ENCODE data around the gene FGF12. TPM values are rescaled to one million over a fixed set of nuclear protein-coding genes. Genes with fewer than 3 reads are reported as not detected.
A peak's percentile ranks its signal among the peaks of the same experiment; 100 is the strongest.
"Not testable (repeated sequence)": the region's sequence is repeated elsewhere in the genome, so short reads cannot be mapped to it uniquely, and the experiment has no call there.

Gene FGF12
- total RNA-seq, 3 donors from 2014 or later: 0.44 to 2.1 (median 0.66) TPM

- Histone ChIP-seq H3K4me1 (no peaks in the 10 kb centered on the region), H3K27ac (peak overlapping the region in 1 of 2 donors; percentile 48)
- TF ChIP-seq CTCF (IDR thresholded peaks at IDR 0.05) (no peak), POLR2AphosphoS5 (IDR thresholded peaks at IDR 0.05) (no peak), POLR2A (IDR thresholded peaks at IDR 0.05) (no peak)
Measured at GRCh38 chr3:192597913-192598312, 129.4 kb downstream of the FGF12 start.

GRCh38 chr3:192597506-192597905 lies 129.8 kb downstream of the FGF12 start:
- no peak overlapping the region for H3K4me3 ChIP-seq
- peak overlapping the region in 1 of 2 donors; percentile 48 for H3K27ac ChIP-seq
- no peaks in the 10 kb centered on the region for H3K9me3 ChIP-seq
- peak; percentile 26 to 70 for DNase-seq (ENCODE audit: low spot score in 2 of 2)
- no peaks in the 10 kb centered on the region for H3K4me1 ChIP-seq
- intact Hi-C loops (cut with DNase I; ENCODE audit: low total_unique reads): no loop called here
- TF ChIP-seq POLR2AphosphoS5 (IDR thresholded peaks at IDR 0.05) (no peak), POLR2A (IDR thresholded peaks at IDR 0.05) (no peak), CTCF (IDR thresholded peaks at IDR 0.05) (no peak)
- no peaks in the 10 kb centered on the region for H3K27me3 ChIP-seq
- no peaks in the 10 kb centered on the region for H3K36me3 ChIP-seq

More at GRCh38 chr3:192597913-192598312, 129.4 kb downstream of the FGF12 start:
- no peak for DNase-seq (ENCODE audit: low spot score in 2 of 2)
- intact Hi-C loops (cut with DNase I; ENCODE audit: low total_unique reads): no loop called here
- Histone ChIP-seq H3K27me3 (no peaks in the 10 kb centered on the region), H3K4me3 (no peak overlapping the region), H3K36me3 (no peaks in the 10 kb centered on the region), H3K9me3 (no peaks in the 10 kb centered on the region)

GRCh38 chr3:192578729-192579128 lies 148.6 kb downstream of the FGF12 start:
- H3K27ac ChIP-seq: no peak overlapping the region
- intact Hi-C loops (cut with DNase I; ENCODE audit: low total_unique reads): no loop called here
- no peaks in the 10 kb centered on the region for H3K9me3 ChIP-seq
- H3K36me3 ChIP-seq: no peaks in the 10 kb centered on the region
- TF ChIP-seq CTCF (IDR thresholded peaks at IDR 0.05): no peak
- TF ChIP-seq POLR2AphosphoS5 (IDR thresholded peaks at IDR 0.05): no peak
- no peak for TF ChIP-seq POLR2A (IDR thresholded peaks at IDR 0.05)
- no peak overlapping the region for H3K4me3 ChIP-seq
- no peaks in the 10 kb centered on the region for H3K27me3 ChIP-seq
- no peaks in the 10 kb centered on the region for H3K4me1 ChIP-seq
- no peak for DNase-seq (ENCODE audit: low spot score in 2 of 2)

- no peak for DNase-seq (ENCODE audit: low spot score in 2 of 2)
- Histone ChIP-seq H3K9me3 (no peaks in the 10 kb centered on the region), H3K27me3 (no peaks in the 10 kb centered on the region), H3K36me3 (no peaks in the 10 kb centered on the region), H3K4me1 (no peaks in the 10 kb centered on the region), H3K4me3 (no peak overlapping the region), H3K27ac (no peak overlapping the region)
- no peak for TF ChIP-seq POLR2A (IDR thresholded peaks at IDR 0.05)
- no peak for TF ChIP-seq POLR2AphosphoS5 (IDR thresholded peaks at IDR 0.05)
- no peak for TF ChIP-seq CTCF (IDR thresholded peaks at IDR 0.05)
- intact Hi-C loops (cut with DNase I; ENCODE audit: low total_unique reads): no loop called here
Measured at GRCh38 chr3:192577811-192578210, 149.5 kb downstream of the FGF12 start.

- TF ChIP-seq CTCF (IDR thresholded peaks at IDR 0.05): no peak
- TF ChIP-seq POLR2AphosphoS5 (IDR thresholded peaks at IDR 0.05): no peak
- no peak for TF ChIP-seq POLR2A (IDR thresholded peaks at IDR 0.05)
- intact Hi-C loops (cut with DNase I; ENCODE audit: low total_unique reads): no loop called here
- Histone ChIP-seq H3K4me3 (no peak overlapping the region), H3K27ac (no peak overlapping the region), H3K4me1 (no peaks in the 10 kb centered on the region), H3K9me3 (no peaks in the 10 kb centered on the region), H3K36me3 (no peaks in the 10 kb centered on the region), H3K27me3 (no peaks in the 10 kb centered on the region)
- DNase-seq (ENCODE audit: low spot score in 2 of 2): no peak
Measured at GRCh38 chr3:192577271-192577670, 150.1 kb downstream of the FGF12 start.

- H3K27ac ChIP-seq; H3K36me3 ChIP-seq; H3K4me3 ChIP-seq; H3K4me1 ChIP-seq; intact Hi-C loops (cut with DNase I; ENCODE audit: low total_unique reads); H3K27me3 ChIP-seq; DNase-seq (ENCODE audit: low spot score in 2 of 2); H3K9me3 ChIP-seq: not testable (repeated sequence)
Measured at GRCh38 chr3:192576704-192577103, 150.6 kb downstream of the FGF12 start.

All from breast epithelium (tissue), 4 donors.